ENCODE data around the gene ARAP1.
A peak's percentile ranks its signal among the peaks of the same experiment; 100 is the strongest.

ARAP1 gene

GRCh38 chr11:72724851-72725723 is 27.1 kb downstream of the ARAP1 start:
- peak; percentile 82 for DNase-seq (ENCODE audit: low spot score)

- no peak for DNase-seq (ENCODE audit: low spot score)
Measured at GRCh38 chr11:72724021-72724551, 28.1 kb downstream of the ARAP1 start.

- no peak for DNase-seq (ENCODE audit: low spot score)
Measured at GRCh38 chr11:72723508-72723907, 28.7 kb downstream of the ARAP1 start.

GRCh38 chr11:72722050-72722748 is 30.0 kb downstream of the ARAP1 start:
- DNase-seq (ENCODE audit: low spot score), result peak; percentile 90

- no peak for DNase-seq (ENCODE audit: low spot score)
Measured at GRCh38 chr11:72721689-72722049, 30.5 kb downstream of the ARAP1 start.

- no peak for DNase-seq (ENCODE audit: low spot score)
Measured at GRCh38 chr11:72721276-72721675, 30.9 kb downstream of the ARAP1 start.

- DNase-seq (ENCODE audit: low spot score), result no peak
Measured at GRCh38 chr11:72720784-72721183, 31.4 kb downstream of the ARAP1 start.

- no peak for DNase-seq (ENCODE audit: low spot score)
Measured at GRCh38 chr11:72720047-72720446, 32.2 kb downstream of the ARAP1 start.

- DNase-seq (ENCODE audit: low spot score), result no peak
Measured at GRCh38 chr11:72719551-72719950, 32.7 kb downstream of the ARAP1 start.

- DNase-seq (ENCODE audit: low spot score), result no peak
Measured at GRCh38 chr11:72719144-72719543, 33.1 kb downstream of the ARAP1 start.

- no peak for DNase-seq (ENCODE audit: low spot score)
Measured at GRCh38 chr11:72718101-72718501, 34.1 kb downstream of the ARAP1 start.

- no peak for DNase-seq (ENCODE audit: low spot score)
Measured at GRCh38 chr11:72716788-72717435, 35.3 kb downstream of the ARAP1 start.

- no peak for DNase-seq (ENCODE audit: low spot score)
Measured at GRCh38 chr11:72716290-72716689, 35.9 kb downstream of the ARAP1 start.

GRCh38 chr11:72712841-72713240 is 39.4 kb downstream of the ARAP1 start:
- DNase-seq (ENCODE audit: low spot score), result no peak

- DNase-seq (ENCODE audit: low spot score), result no peak
Measured at GRCh38 chr11:72712168-72712751, 39.9 kb downstream of the ARAP1 start.

GRCh38 chr11:72711141-72711540 is 41.1 kb downstream of the ARAP1 start:
- DNase-seq (ENCODE audit: low spot score), result no peak

GRCh38 chr11:72710278-72710677 is 41.9 kb downstream of the ARAP1 start:
- no peak for DNase-seq (ENCODE audit: low spot score)

- DNase-seq (ENCODE audit: low spot score), result no peak
Measured at GRCh38 chr11:72709478-72710238, 42.5 kb downstream of the ARAP1 start.

- no peak for DNase-seq (ENCODE audit: low spot score)
Measured at GRCh38 chr11:72707032-72707431, 45.2 kb downstream of the ARAP1 start.

GRCh38 chr11:72706579-72706978 is 45.6 kb downstream of the ARAP1 start:
- DNase-seq (ENCODE audit: low spot score), result no peak
